AG09309 (cell line): Measurements from ENCODE around the gene LRRK1.

Experiments used
- DNase-seq: peaks from one replicate; pipeline ENCODE4 v3.0.0-alpha.2; 2010; ENCODE audit warnings: low read depth
- H3K4me3 ChIP-seq: 2 replicates; pipeline ENCODE4 v1.5.1; 2011; ENCODE audit warnings: mild to moderate bottlenecking, low read depth, low read length, moderate library complexity; ENCODE audit not compliant: control insufficient read depth
- CTCF ChIP-seq: IDR thresholded peaks from 2 replicates; pipeline ENCODE4 v1.5.1; 2011; ENCODE audit warnings: mild to moderate bottlenecking, low read depth, low read length, inconsistent platforms; ENCODE audit not compliant: insufficient read depth, control insufficient read depth; ENCODE audit errors: missing control alignments

LRRK1 gene

GRCh38 chr15:101103598-101103997 is 184.4 kb downstream of the LRRK1 start:
- no peak overlapping the region for H3K4me3 ChIP-seq
- TF ChIP-seq CTCF, result no peak
- DNase-seq, result no peak

- TF ChIP-seq CTCF, result no peak
- no peak overlapping the region for H3K4me3 ChIP-seq
- DNase-seq, result no peak
Observed at GRCh38 chr15:101104141-101104540, 185.0 kb downstream of the LRRK1 start.

- no peak overlapping the region for H3K4me3 ChIP-seq
- no peak for TF ChIP-seq CTCF
- no peak for DNase-seq
Observed at GRCh38 chr15:101105059-101105891, 186.1 kb downstream of the LRRK1 start.

GRCh38 chr15:101107101-101107500 is 187.9 kb downstream of the LRRK1 start:
- TF ChIP-seq CTCF, result no peak

GRCh38 chr15:101107625-101108460 is 188.7 kb downstream of the LRRK1 start:
- no peak for DNase-seq

More at GRCh38 chr15:101107101-101107500, 187.9 kb downstream of the LRRK1 start:
- no peak for DNase-seq
- H3K4me3 ChIP-seq, result no peak overlapping the region

GRCh38 chr15:101108461-101108775 is 189.3 kb downstream of the LRRK1 start:
- DNase-seq, result no peak
- TF ChIP-seq CTCF, result no peak
- no peak overlapping the region for H3K4me3 ChIP-seq

More at GRCh38 chr15:101107625-101108460, 188.7 kb downstream of the LRRK1 start:
- no peak for TF ChIP-seq CTCF
- no peak overlapping the region for H3K4me3 ChIP-seq
